Neural progenitor cell (in vitro differentiated cells): ENCODE measurements around the gene ATF3. TPM values are rescaled to one million over a fixed set of nuclear protein-coding genes. Genes with fewer than 3 reads are reported as not detected.

Experiments used
- DNase-seq: peaks from one replicate; pipeline ENCODE4 v3.0.0-alpha.2; 2016; ENCODE audit warnings: low spot score
- H2AFZ ChIP-seq: fragments of 200-600 bp; sonication (generic); replicated peaks from 2 replicates; pipeline ENCODE4 v1.6.1; 2016; ENCODE audit warnings: antibody characterized with exemption
- H3F3A ChIP-seq: fragments of 200-600 bp; sonication (generic); 2 replicates; pipeline ENCODE4 v1.6.1; 2016; ENCODE audit warnings: antibody characterized with exemption, low read depth
- H3K27ac ChIP-seq: fragments of 200-600 bp; sonication (generic); 2 replicates; pipeline ENCODE4 v1.5.1; 2016; ENCODE audit warnings: mild to moderate bottlenecking
- H3K27me3 ChIP-seq: fragments of 200-600 bp; sonication (generic); 2 replicates; pipeline ENCODE4 v1.6.1; 2016; ENCODE audit warnings: mild to moderate bottlenecking, moderate library complexity
- H3K36me3 ChIP-seq: fragments of 200-600 bp; sonication (generic); 2 replicates; pipeline ENCODE4 v1.5.1; 2016
- H3K4me1 ChIP-seq: fragments of 200-600 bp; sonication (generic); 2 replicates; pipeline ENCODE4 v1.6.1; 2016; ENCODE audit warnings: mixed run types
- H3K4me2 ChIP-seq: fragments of 200-600 bp; sonication (generic); 2 replicates; pipeline ENCODE4 v1.6.1; 2016
- H3K4me3 ChIP-seq: fragments of 200-600 bp; sonication (generic); 2 replicates; pipeline ENCODE4 v1.5.1; 2016
- H3K79me2 ChIP-seq: fragments of 200-600 bp; sonication (generic); 2 replicates; pipeline ENCODE4 v1.6.1; 2016; ENCODE audit warnings: low read depth
- H3K9ac ChIP-seq: fragments of 200-600 bp; sonication (generic); 2 replicates; pipeline ENCODE4 v1.6.1; 2016
- H3K9me3 ChIP-seq: fragments of 200-600 bp; sonication (generic); 2 replicates; pipeline ENCODE4 v1.5.1; 2016; ENCODE audit warnings: low read depth
- H4K20me1 ChIP-seq: fragments of 200-600 bp; sonication (generic); 2 replicates; pipeline ENCODE4 v1.6.1; 2016; ENCODE audit warnings: low read depth
- H3K27ac Mint-ChIP-seq: 3 replicates; pipeline ENCODE4 v1.8.0; 2021; ENCODE audit warnings: mixed read lengths
- H3K27me3 Mint-ChIP-seq: 2 replicates; pipeline ENCODE4 v1.8.0; 2022; ENCODE audit warnings: low read depth, mild to moderate bottlenecking, inconsistent platforms, moderate library complexity, mixed read lengths; ENCODE audit not compliant: insufficient read depth
- H3K36me3 Mint-ChIP-seq: 3 replicates; pipeline ENCODE4 v1.8.0; 2021; ENCODE audit warnings: mixed read lengths
- H3K4me1 Mint-ChIP-seq: 3 replicates; pipeline ENCODE4 v1.8.0; 2021; ENCODE audit warnings: mixed read lengths
- H3K4me3 Mint-ChIP-seq: 3 replicates; pipeline ENCODE4 v1.8.0; 2021; ENCODE audit warnings: mild to moderate bottlenecking, moderate library complexity, mixed read lengths
- H3K9me3 Mint-ChIP-seq: 3 replicates; pipeline ENCODE4 v1.8.0; 2020; ENCODE audit warnings: mixed read lengths
- CTCF ChIP-seq: fragments of 200-600 bp; sonication (generic); IDR thresholded peaks from 2 replicates; pipeline ENCODE4 v1.5.1; 2017; ENCODE audit warnings: antibody characterized with exemption, mild to moderate bottlenecking
- EZH2 ChIP-seq: fragments of 200-600 bp; sonication (generic); IDR thresholded peaks from 2 replicates; pipeline ENCODE4 v1.6.1; 2017; ENCODE audit warnings: antibody characterized with exemption, mild to moderate bottlenecking, moderate library complexity
- EZH2phosphoT487 ChIP-seq: fragments of 200-600 bp; sonication (generic); IDR thresholded peaks from 2 replicates; pipeline ENCODE4 v1.6.1; 2017; ENCODE audit warnings: antibody characterized with exemption
- total RNA-seq: library from RNA; depleted of rRNA; stranded (reverse); fragments of >200 nt; gene quantifications from 2 replicates; pipeline ENCODE4 v1.2.3, GENCODE V29; 2015; ENCODE audit warnings: low replicate concordance

The ATF3 gene
- total RNA-seq, 1 donor from 2014 or later = 7.8 TPM

GRCh38 chr1:212620293-212620692 lies 11.7 kb downstream of the ATF3 start:
- Histone ChIP-seq H3K27ac (no peak overlapping the region), H4K20me1 (no peaks in the 10 kb centered on the region), H3K79me2 (no peaks in the 10 kb centered on the region), H3F3A (peaks cover 12% of the 10 kb centered on the region), H3K9me3 (no peaks in the 10 kb centered on the region), H3K4me1 (peaks cover 27% of the 10 kb centered on the region), H3K9ac (no peak overlapping the region), H3K27me3 (no peaks in the 10 kb centered on the region), H3K36me3 (no peaks in the 10 kb centered on the region), H3K4me2 (no peak overlapping the region), H3K4me3 (no peak overlapping the region), H2AFZ (no peak overlapping the region)
- DNase-seq = no peak
- H3K27me3 Mint-ChIP-seq = peaks cover 9% of the 10 kb centered on the region
- no peak overlapping the region for H3K4me3 Mint-ChIP-seq
- TF ChIP-seq CTCF = no peak
- no peak for TF ChIP-seq EZH2phosphoT487
- TF ChIP-seq EZH2 = no peak
- H3K9me3 Mint-ChIP-seq = peaks cover 3% of the 10 kb centered on the region
- H3K27ac Mint-ChIP-seq = no peak overlapping the region
- H3K4me1 Mint-ChIP-seq = peaks cover 29% of the 10 kb centered on the region
- H3K36me3 Mint-ChIP-seq = peaks cover 53% of the 10 kb centered on the region

GRCh38 chr1:212621043-212621948 lies 12.7 kb downstream of the ATF3 start:
- no peaks in the 10 kb centered on the region for H3K27me3 ChIP-seq
- no peak overlapping the region for H3K27ac ChIP-seq
- H3K4me2 ChIP-seq = peak overlapping the region; percentile 28
- H3K27me3 Mint-ChIP-seq = peaks cover 9% of the 10 kb centered on the region
- H3K79me2 ChIP-seq = no peaks in the 10 kb centered on the region
- peaks cover 27% of the 10 kb centered on the region for H3K4me1 ChIP-seq
- H3K36me3 Mint-ChIP-seq = peaks cover 44% of the 10 kb centered on the region
- peaks cover 3% of the 10 kb centered on the region for H3K9me3 Mint-ChIP-seq
- H3K4me3 Mint-ChIP-seq = no peak overlapping the region
- TF ChIP-seq CTCF = no peak
- TF ChIP-seq EZH2phosphoT487 = no peak
- no peak for TF ChIP-seq EZH2
- H3K9me3 ChIP-seq = no peaks in the 10 kb centered on the region
- DNase-seq = peak; percentile 23
- no peak overlapping the region for H3K9ac ChIP-seq
- H3K4me3 ChIP-seq = no peak overlapping the region
- no peak overlapping the region for H2AFZ ChIP-seq
- H3F3A ChIP-seq = peaks cover 12% of the 10 kb centered on the region
- no peaks in the 10 kb centered on the region for H3K36me3 ChIP-seq
- H3K4me1 Mint-ChIP-seq = peaks cover 29% of the 10 kb centered on the region
- H3K27ac Mint-ChIP-seq = no peak overlapping the region
- H4K20me1 ChIP-seq = no peaks in the 10 kb centered on the region

GRCh38 chr1:212621949-212622305 lies 13.4 kb downstream of the ATF3 start:
- H3K4me3 Mint-ChIP-seq = no peak overlapping the region
- Histone ChIP-seq H3K4me2 (no peak overlapping the region), H3K9me3 (no peaks in the 10 kb centered on the region)

More at GRCh38 chr1:212621949-212622305, 13.4 kb downstream of the ATF3 start:
- Mint-ChIP-seq H3K4me1 (peaks cover 29% of the 10 kb centered on the region), H3K9me3 (peaks cover 3% of the 10 kb centered on the region), H3K27me3 (peaks cover 9% of the 10 kb centered on the region), H3K27ac (no peak overlapping the region), H3K36me3 (peaks cover 38% of the 10 kb centered on the region)
- Histone ChIP-seq H3K4me3 (no peak overlapping the region), H3K79me2 (no peaks in the 10 kb centered on the region), H4K20me1 (no peaks in the 10 kb centered on the region), H2AFZ (no peak overlapping the region), H3F3A (peaks cover 12% of the 10 kb centered on the region), H3K4me1 (peaks cover 27% of the 10 kb centered on the region), H3K36me3 (no peaks in the 10 kb centered on the region), H3K27ac (no peak overlapping the region), H3K9ac (no peak overlapping the region), H3K27me3 (no peaks in the 10 kb centered on the region)
- DNase-seq = no peak
- TF ChIP-seq EZH2 = no peak
- TF ChIP-seq CTCF = no peak
- no peak for TF ChIP-seq EZH2phosphoT487
